CD4-positive, alpha-beta T cell (primary cell): Measurements from ENCODE around the gene PHLDB3. TPM values are rescaled to one million over a fixed set of nuclear protein-coding genes. Genes with fewer than 3 reads are reported as not detected.
A peak's percentile ranks its signal among the peaks of the same experiment; 100 is the strongest.

Experiments
- ATAC-seq: fragments of 200-7000 bp; cut with Tn5 transposase; one replicate; pipeline ENCODE4 v1.10.0; 2022; ENCODE audit warnings: mild to moderate bottlenecking; ENCODE audit not compliant: poor library complexity
- CTCF ChIA-PET: fragments of 350-600 bp; sonication (Branson Sonifier 250); formaldehyde crosslinking; loops from one replicate; lab custom pipeline; 2021; ENCODE audit warnings: antibody characterized with exemption, inconsistent platforms; lab: Charles Lee
- POLR2A ChIA-PET: fragments of 350-600 bp; sonication (Branson Sonifier 250); formaldehyde crosslinking; loops from one replicate; lab custom pipeline; 2021; ENCODE audit warnings: antibody characterized with exemption, inconsistent platforms; lab: Charles Lee
- DNase-seq, 14 experiments: peaks; one replicate each; pipeline ENCODE4 v3.0.0-alpha.2; 2013 to 2020; ENCODE audit warnings: mixed read lengths in 2 of 14
- H3K27ac ChIP-seq, 2 donors: one replicate each; pipeline versions ENCODE4 v1.5.1 to v1.7.0; 2013; ENCODE audit warnings: low read length in 2 of 2, low read depth in 1 of 2, mild to moderate bottlenecking in 1 of 2
- H3K27me3 ChIP-seq, 2 experiments: 1 replicate in 1 of 2; 2 replicates in 1 of 2; pipeline versions ENCODE4 v1.6.1 to v1.7.0; 2013; ENCODE audit warnings: low read length in 2 of 2, control low read depth in 1 of 2, mild to moderate bottlenecking in 1 of 2, moderate library complexity in 1 of 2; ENCODE audit not compliant: insufficient read depth in 2 of 2, control insufficient read depth in 1 of 2
- H3K36me3 ChIP-seq: one replicate; pipeline ENCODE4 v1.6.1; 2013; ENCODE audit warnings: low read length, control low read depth; ENCODE audit not compliant: insufficient read depth
- H3K4me1 ChIP-seq: one replicate; pipeline ENCODE4 v1.6.1; 2013; ENCODE audit warnings: low read length, control low read depth; ENCODE audit not compliant: insufficient read depth
- H3K4me3 ChIP-seq: one replicate; pipeline ENCODE4 v1.5.1; 2013; ENCODE audit warnings: mild to moderate bottlenecking, low read length, moderate library complexity
- H3K9me3 ChIP-seq, 2 experiments: 1 replicate in 1 of 2; 2 replicates in 1 of 2; pipeline versions ENCODE4 v1.6.1 to v1.7.0; 2013; ENCODE audit warnings: low read length in 2 of 2, mild to moderate bottlenecking in 2 of 2, control low read depth in 1 of 2, moderate library complexity in 1 of 2; ENCODE audit not compliant: control insufficient read depth in 1 of 2, insufficient read depth in 1 of 2
- H3K27ac Mint-ChIP-seq: one replicate; pipeline ENCODE4 v1.8.0; 2020; ENCODE audit warnings: mixed read lengths
- H3K27me3 Mint-ChIP-seq: one replicate; pipeline ENCODE4 v1.8.0; 2021; ENCODE audit warnings: mixed read lengths
- H3K36me3 Mint-ChIP-seq: one replicate; pipeline ENCODE4 v1.8.0; 2021; ENCODE audit warnings: low read depth, mixed read lengths
- H3K4me1 Mint-ChIP-seq: one replicate; pipeline ENCODE4 v1.8.0; 2021; ENCODE audit warnings: low read depth, mixed read lengths
- H3K4me3 Mint-ChIP-seq: one replicate; pipeline ENCODE4 v1.8.0; 2020; ENCODE audit warnings: mild to moderate bottlenecking, mixed read lengths
- H3K9me3 Mint-ChIP-seq: one replicate; pipeline ENCODE4 v1.8.0; 2020; ENCODE audit warnings: mixed read lengths
- intact Hi-C, 2 experiments: fragments of 100-400 bp; cut with DNase I in 1 of 2; cut with micrococcal nuclease in 1 of 2; formaldehyde crosslinking; loops; one replicate each; pipeline versions ENCODE4 v1.15.1 to v1.9.0; 2023 to 2025; cut with DNase I, micrococcal nuclease
- total RNA-seq, 174 experiments: library from RNA in 2 of 174; stranded (reverse) in 2 of 174; gene quantifications; one replicate each; pipeline ENCODE4 v1.2.3 and lab custom pipeline; 2021 to 2026
- TF ChIP-seq, protein P1 (sequence below): fragments of 200-600 bp; IDR thresholded peaks from one replicate; pipeline ENCODE4 v1.8.0; 2022; ENCODE audit warnings: antibody characterized with exemption, mild to moderate bottlenecking

Gene PHLDB3
- total RNA-seq, 2 experiments from 2014 or later: 75.1 to 77.4 TPM

DNA sequence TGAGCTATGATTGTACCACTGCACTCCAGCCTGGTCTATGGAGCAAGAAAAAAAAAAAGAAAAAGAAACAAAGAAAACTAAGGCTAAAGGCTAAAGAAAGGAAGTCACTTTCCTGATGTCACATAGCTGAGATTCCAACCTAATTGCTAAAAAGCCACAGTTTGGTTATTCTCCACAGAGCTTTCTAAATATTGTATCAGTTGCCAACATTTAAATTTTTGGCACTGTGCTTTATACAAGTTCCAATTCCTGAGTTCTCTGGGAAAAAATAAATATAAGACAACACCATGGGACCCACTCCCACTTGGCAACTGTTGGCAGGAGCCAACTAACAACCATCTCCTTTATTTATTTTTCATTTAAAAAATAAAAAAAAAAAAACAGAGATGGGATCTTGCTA is 27.9 kb downstream of the PHLDB3 start:
- ChIA-PET CTCF (interaction anchor here (0.8 to 1.4 kb wide), 2 partner anchors 13 to 27 kb away, joined by 3 read pairs; no protein-coding TSS in a partner anchor), POLR2A (interaction anchor here (0.8 to 4.6 kb wide), 2 partner anchors 12 to 28 kb away, joined by 3 to 54 read pairs; partner anchors contain the start of gene LYPD3)
- Histone ChIP-seq H3K27ac (no peak overlapping the region), H3K9me3 (no peaks in the 10 kb centered on the region), H3K27me3 (no peaks in the 10 kb centered on the region), H3K4me1 (peaks cover 25% of the 10 kb centered on the region), H3K4me3 (no peak overlapping the region), H3K36me3 (peaks cover 14% of the 10 kb centered on the region)
- intact Hi-C loops: no loop called here
- ATAC-seq (no peak), DNase-seq (no peak)
- TF ChIP-seq, protein P1, sequence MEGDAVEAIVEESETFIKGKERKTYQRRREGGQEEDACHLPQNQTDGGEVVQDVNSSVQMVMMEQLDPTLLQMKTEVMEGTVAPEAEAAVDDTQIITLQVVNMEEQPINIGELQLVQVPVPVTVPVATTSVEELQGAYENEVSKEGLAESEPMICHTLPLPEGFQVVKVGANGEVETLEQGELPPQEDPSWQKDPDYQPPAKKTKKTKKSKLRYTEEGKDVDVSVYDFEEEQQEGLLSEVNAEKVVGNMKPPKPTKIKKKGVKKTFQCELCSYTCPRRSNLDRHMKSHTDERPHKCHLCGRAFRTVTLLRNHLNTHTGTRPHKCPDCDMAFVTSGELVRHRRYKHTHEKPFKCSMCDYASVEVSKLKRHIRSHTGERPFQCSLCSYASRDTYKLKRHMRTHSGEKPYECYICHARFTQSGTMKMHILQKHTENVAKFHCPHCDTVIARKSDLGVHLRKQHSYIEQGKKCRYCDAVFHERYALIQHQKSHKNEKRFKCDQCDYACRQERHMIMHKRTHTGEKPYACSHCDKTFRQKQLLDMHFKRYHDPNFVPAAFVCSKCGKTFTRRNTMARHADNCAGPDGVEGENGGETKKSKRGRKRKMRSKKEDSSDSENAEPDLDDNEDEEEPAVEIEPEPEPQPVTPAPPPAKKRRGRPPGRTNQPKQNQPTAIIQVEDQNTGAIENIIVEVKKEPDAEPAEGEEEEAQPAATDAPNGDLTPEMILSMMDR: no peak
- Mint-ChIP-seq H3K4me1 (peaks cover 26% of the 10 kb centered on the region), H3K36me3 (peaks cover 26% of the 10 kb centered on the region), H3K9me3 (no peaks in the 10 kb centered on the region), H3K27me3 (no peaks in the 10 kb centered on the region), H3K27ac (peak overlapping the region; percentile 92), H3K4me3 (no peak overlapping the region)

DNA sequence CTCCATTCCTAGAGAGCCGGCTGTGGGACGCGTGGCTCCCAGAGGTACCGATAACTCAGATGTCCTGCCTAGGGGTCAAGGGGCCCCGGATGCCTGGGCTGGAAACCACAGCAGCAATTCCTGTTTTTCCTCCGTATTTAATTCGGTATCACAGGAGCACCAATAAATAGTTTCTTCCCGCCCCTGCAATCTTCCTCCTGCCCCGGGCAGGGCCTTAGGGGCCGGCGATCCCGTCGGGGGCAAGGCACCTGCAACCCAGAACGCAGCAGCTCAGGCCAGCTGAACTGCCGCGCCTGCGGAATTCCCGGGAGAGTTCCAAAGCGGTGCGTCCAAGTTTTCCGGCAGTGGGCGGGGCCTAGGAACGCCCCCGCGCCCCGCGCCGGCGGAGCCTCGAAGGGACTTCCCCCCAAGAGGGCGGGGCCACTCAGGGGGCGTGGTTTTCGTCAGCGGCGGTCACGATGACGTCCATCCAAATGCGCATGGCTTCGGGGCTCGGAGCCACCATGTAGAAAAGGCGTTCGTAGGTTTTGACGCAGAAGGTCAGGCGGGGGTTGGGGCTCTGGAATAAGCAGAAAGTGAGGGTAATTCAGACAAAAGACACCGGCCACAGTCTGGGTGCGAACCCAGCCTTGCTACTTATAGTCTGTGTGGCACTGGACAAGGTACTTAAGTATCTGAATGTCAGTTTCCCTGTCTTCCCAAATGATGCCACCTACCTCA is 29.4 kb downstream of the PHLDB3 start:
- H3K4me1 Mint-ChIP-seq: peaks cover 36% of the 10 kb centered on the region
- Histone ChIP-seq H3K4me3 (peak overlapping the region; percentile 59), H3K36me3 (peaks cover 10% of the 10 kb centered on the region), H3K4me1 (peaks cover 40% of the 10 kb centered on the region), H3K27me3 (no peaks in the 10 kb centered on the region), H3K27ac (peak overlapping the region; percentile 65 to 93), H3K9me3 (no peaks in the 10 kb centered on the region)
- peak; percentile 89 to 98 (median 96) for DNase-seq
- peak; percentile 79 for ATAC-seq
- TF ChIP-seq, protein P1: no peak
- peak overlapping the region; percentile 92 for H3K27ac Mint-ChIP-seq
- ChIA-PET POLR2A (interaction anchor here (1.0 to 4.6 kb wide), 3 partner anchors 11 to 36 kb away, joined by 3 to 54 read pairs (median 5); partner anchors contain the start of genes LYPD3 and PHLDB3), CTCF (interaction anchor here (1.3 to 1.4 kb wide), 3 partner anchors 12 to 29 kb away, joined by 3 to 5 read pairs (median 5); no protein-coding TSS in a partner anchor)
- no peaks in the 10 kb centered on the region for H3K9me3 Mint-ChIP-seq
- peaks cover 17% of the 10 kb centered on the region for H3K36me3 Mint-ChIP-seq
- intact Hi-C loops: loop anchor here (1.0 to 2.0 kb wide), 3 partner anchors 12 to 30 kb away; partner anchors contain the start of gene PHLDB3 (in 2 of the 2)
- H3K4me3 Mint-ChIP-seq: peak overlapping the region; percentile 77
- H3K27me3 Mint-ChIP-seq: no peaks in the 10 kb centered on the region

DNA sequence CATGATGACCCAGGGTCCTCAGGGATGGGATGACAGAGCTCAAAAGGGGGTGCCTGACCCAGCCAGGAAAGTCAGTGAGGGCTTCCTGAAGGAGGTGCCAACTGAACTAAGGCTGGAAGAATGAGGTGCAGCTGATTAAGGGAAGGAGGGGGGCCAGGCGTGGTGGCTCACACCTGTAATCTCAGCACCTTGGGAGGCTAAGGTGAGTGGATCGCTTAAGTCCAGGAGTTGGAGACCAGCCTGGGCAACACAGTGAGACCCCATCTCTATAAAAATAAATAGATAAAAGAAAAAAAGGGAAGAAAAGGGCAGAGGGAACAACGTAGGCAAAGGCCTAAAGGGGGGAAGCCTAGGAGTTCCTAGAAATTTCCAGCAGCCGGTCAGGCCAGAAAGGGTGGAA is 30.1 kb downstream of the PHLDB3 start:
- Mint-ChIP-seq H3K27me3 (no peaks in the 10 kb centered on the region), H3K9me3 (no peaks in the 10 kb centered on the region), H3K27ac (peak overlapping the region; percentile 92), H3K4me1 (peaks cover 42% of the 10 kb centered on the region), H3K36me3 (peaks cover 17% of the 10 kb centered on the region), H3K4me3 (peak overlapping the region; percentile 77)
- intact Hi-C loops: loop anchor here in 1 of 2 experiments (2.0 kb wide), 1 partner anchor 30 kb away; the partner anchor contains the start of gene PHLDB3
- ChIA-PET POLR2A (interaction anchor here (1.0 to 4.6 kb wide), 3 partner anchors 10 to 35 kb away, joined by 3 to 54 read pairs (median 5); partner anchors contain the start of genes LYPD3 and PHLDB3), CTCF (interaction anchor here (1.3 to 1.4 kb wide), 2 partner anchors 11 to 27 kb away, joined by 5 read pairs; no protein-coding TSS in a partner anchor)
- Histone ChIP-seq H3K27me3 (no peaks in the 10 kb centered on the region), H3K4me1 (peaks cover 46% of the 10 kb centered on the region), H3K27ac (peak overlapping the region; percentile 65 to 93), H3K4me3 (peak overlapping the region; percentile 59), H3K9me3 (no peaks in the 10 kb centered on the region), H3K36me3 (peaks cover 10% of the 10 kb centered on the region)
- ATAC-seq (no peak), DNase-seq (no peak)
- TF ChIP-seq, protein P1: no peak
